Cardiac muscle cell (in vitro differentiated cells and primary cell): ENCODE measurements around the gene CDO1. TPM values are rescaled to one million over a fixed set of nuclear protein-coding genes. Genes with fewer than 3 reads are reported as not detected.

Source experiments
- DNase-seq, 2 donors: peaks; one replicate each; pipeline versions ENCODE4 v3.0.0 to v3.0.0-alpha.2; 2010 to 2017; ENCODE audit warnings: low read depth in 1 of 2, low spot score in 1 of 2
- H3K27ac ChIP-seq: fragments of 200-600 bp; sonication (generic); 2 replicates; pipeline ENCODE4 v1.5.1; 2016
- H3K27me3 ChIP-seq: fragments of 200-600 bp; sonication (generic); 2 replicates; pipeline ENCODE4 v1.6.0; 2016; ENCODE audit warnings: control low read depth
- H3K36me3 ChIP-seq: fragments of 200-600 bp; sonication (generic); 2 replicates; pipeline ENCODE4 v1.5.1; 2016; ENCODE audit warnings: control low read depth
- H3K4me1 ChIP-seq: fragments of 200-600 bp; sonication (generic); 2 replicates; pipeline ENCODE4 v1.8.1; 2017; ENCODE audit warnings: low read depth, mild to moderate bottlenecking, mixed run types
- H3K4me3 ChIP-seq: fragments of 200-600 bp; sonication (generic); 2 replicates; pipeline ENCODE4 v1.5.1; 2016; ENCODE audit warnings: mild to moderate bottlenecking
- H3K9me3 ChIP-seq: fragments of 200-600 bp; sonication (generic); 2 replicates; pipeline ENCODE4 v1.5.1; 2017; ENCODE audit warnings: low read depth, mild to moderate bottlenecking, control low read depth
- CTCF ChIP-seq: IDR thresholded peaks from 2 replicates; pipeline ENCODE4 v1.5.1; 2012; ENCODE audit warnings: low read depth, mild to moderate bottlenecking, low read length
- polyA plus RNA-seq: library from polyadenylated mRNA; unstranded; fragments of >200 nt; fragmentation: Nextera tagmentation; extraction: Ambion mirVana; gene quantifications from 2 replicates; pipeline ENCODE4 v1.2.1, GENCODE V29; 2016
- total RNA-seq: library from RNA; depleted of rRNA; stranded (reverse); fragments of >200 nt; gene quantifications from 2 replicates; pipeline ENCODE4 v1.2.3, GENCODE V29; 2016

The CDO1 gene
- total and polyA plus RNA-seq, 2 experiments from 2014 or later, result 16.1 to 19.0 TPM

DNA sequence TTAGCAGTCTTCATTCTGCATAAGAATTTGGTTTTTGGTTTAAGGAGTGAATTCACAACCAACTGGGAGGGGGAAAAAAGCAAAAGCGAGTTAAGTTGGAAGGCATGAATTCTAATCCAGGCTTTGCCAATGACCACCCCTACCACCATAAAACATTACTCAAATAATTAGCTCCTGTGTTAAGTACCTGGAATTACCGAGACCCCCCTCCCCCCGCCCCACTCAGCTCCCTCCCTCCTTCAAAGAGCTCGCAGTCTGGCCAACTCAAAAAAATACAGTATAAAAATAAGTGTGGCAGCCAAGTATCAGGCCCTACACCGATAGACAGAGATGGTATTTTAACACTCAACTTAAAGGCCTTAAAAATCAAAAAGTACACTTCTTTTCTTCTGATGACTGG, 24.4 kb upstream of the CDO1 start:
- no peaks in the 10 kb centered on the region for H3K27me3 ChIP-seq
- peaks cover 18% of the 10 kb centered on the region for H3K36me3 ChIP-seq
- peak overlapping the region; percentile 96 for H3K27ac ChIP-seq
- DNase-seq, result no peak
- TF ChIP-seq CTCF, result no peak
- H3K9me3 ChIP-seq, result no peaks in the 10 kb centered on the region
- H3K4me3 ChIP-seq, result peak overlapping the region; percentile 71
- peaks cover 14% of the 10 kb centered on the region for H3K4me1 ChIP-seq

GRCh38 chr5:115838885-115839518, 22.5 kb upstream of the CDO1 start:
- H3K27me3 ChIP-seq, result no peaks in the 10 kb centered on the region
- H3K4me3 ChIP-seq, result no peak overlapping the region
- DNase-seq, result peak; percentile 36 to 69
- peaks cover 14% of the 10 kb centered on the region for H3K4me1 ChIP-seq
- no peak overlapping the region for H3K27ac ChIP-seq
- TF ChIP-seq CTCF, result peak; percentile 52
- H3K9me3 ChIP-seq, result no peaks in the 10 kb centered on the region
- peaks cover 23% of the 10 kb centered on the region for H3K36me3 ChIP-seq

DNA sequence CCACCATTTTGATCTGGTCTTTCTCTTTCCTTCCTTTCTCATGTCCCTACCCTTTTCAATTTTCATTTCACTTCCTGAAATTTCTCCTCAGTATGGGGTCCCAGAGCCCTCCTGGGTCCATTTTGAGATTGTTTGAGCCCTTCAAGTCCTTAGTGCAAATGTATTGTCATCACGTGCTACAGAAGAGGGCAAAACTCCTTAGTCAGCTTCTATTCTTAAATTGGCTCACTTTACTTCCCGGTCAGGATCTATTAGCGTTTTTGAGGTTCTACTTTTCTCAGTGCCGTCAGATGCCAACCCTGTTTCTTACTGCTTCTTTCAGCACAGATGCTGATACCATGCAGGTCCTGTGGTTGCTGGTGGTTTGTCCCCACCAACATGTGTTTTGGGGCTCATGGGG, 19.0 kb upstream of the CDO1 start:
- Histone ChIP-seq H3K27ac (no peak overlapping the region), H3K27me3 (no peaks in the 10 kb centered on the region), H3K9me3 (no peaks in the 10 kb centered on the region), H3K4me1 (peaks cover 7% of the 10 kb centered on the region), H3K36me3 (peaks cover 43% of the 10 kb centered on the region), H3K4me3 (no peak overlapping the region)
- DNase-seq, result no peak
- no peak for TF ChIP-seq CTCF

DNA sequence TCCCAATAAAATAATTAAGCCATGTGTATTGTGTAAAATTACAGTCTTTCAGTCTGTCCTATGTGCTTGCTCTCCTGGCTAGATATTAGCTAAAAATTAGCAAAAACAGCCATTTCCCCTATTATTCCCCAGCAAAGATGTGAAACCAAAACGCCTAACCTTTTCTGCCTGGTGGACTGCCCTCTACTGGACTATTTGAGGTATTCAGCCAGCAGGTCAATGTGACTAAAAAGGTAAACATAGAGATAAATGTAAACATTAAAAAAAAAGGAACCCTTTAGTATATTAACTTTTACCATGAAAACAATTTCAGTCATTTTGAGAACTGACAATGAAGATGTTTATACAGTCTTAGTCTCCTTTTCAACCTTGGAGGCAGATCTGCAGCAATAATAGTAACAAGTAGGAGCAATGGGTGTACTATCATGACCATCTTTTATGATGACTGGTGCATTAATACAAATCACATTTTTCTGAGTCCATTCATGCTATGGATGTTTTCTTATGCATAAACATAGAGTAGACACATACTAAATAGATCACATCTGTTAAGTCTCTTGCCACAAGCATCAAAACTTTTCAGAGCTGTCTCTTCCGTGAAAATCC, 14.8 kb upstream of the CDO1 start:
- DNase-seq, result peak; percentile 31 to 56
- TF ChIP-seq CTCF, result peak; percentile 77
- no peaks in the 10 kb centered on the region for H3K4me1 ChIP-seq

GRCh38 chr5:115829913-115830312, 13.5 kb upstream of the CDO1 start:
- TF ChIP-seq CTCF, result no peak
- Histone ChIP-seq H3K9me3 (no peaks in the 10 kb centered on the region), H3K4me1 (no peaks in the 10 kb centered on the region), H3K36me3 (peaks cover 35% of the 10 kb centered on the region), H3K27me3 (no peaks in the 10 kb centered on the region), H3K27ac (no peak overlapping the region), H3K4me3 (no peak overlapping the region)
- DNase-seq, result no peak

More for the DNA sequence above, 14.8 kb upstream of the CDO1 start:
- Histone ChIP-seq H3K36me3 (peaks cover 39% of the 10 kb centered on the region), H3K27ac (no peak overlapping the region), H3K4me3 (no peak overlapping the region), H3K27me3 (no peaks in the 10 kb centered on the region), H3K9me3 (no peaks in the 10 kb centered on the region)
